ENCODE results near the gene MAS1.

DNA sequence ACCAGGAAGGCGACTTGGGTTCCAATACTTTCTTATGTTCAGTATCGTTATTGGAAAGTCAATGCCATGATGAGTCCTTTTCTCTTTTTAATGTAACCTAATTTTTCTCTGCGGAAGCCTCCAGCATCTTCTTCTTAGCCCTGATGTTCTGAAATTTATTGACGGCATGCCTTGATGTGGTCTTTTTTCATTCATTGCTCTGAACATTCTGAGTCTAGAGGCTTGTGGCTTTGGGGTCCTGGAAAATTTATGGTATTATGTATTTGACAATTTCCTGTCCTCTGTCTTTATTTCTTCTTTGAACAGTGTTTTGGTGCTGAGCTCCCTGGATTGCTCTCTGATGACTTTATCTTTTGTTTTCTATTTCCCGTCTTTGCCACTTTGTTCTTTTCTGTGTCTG is 28.7 kb upstream of the MAS1 start:
- TF ChIP-seq, protein P1, sequence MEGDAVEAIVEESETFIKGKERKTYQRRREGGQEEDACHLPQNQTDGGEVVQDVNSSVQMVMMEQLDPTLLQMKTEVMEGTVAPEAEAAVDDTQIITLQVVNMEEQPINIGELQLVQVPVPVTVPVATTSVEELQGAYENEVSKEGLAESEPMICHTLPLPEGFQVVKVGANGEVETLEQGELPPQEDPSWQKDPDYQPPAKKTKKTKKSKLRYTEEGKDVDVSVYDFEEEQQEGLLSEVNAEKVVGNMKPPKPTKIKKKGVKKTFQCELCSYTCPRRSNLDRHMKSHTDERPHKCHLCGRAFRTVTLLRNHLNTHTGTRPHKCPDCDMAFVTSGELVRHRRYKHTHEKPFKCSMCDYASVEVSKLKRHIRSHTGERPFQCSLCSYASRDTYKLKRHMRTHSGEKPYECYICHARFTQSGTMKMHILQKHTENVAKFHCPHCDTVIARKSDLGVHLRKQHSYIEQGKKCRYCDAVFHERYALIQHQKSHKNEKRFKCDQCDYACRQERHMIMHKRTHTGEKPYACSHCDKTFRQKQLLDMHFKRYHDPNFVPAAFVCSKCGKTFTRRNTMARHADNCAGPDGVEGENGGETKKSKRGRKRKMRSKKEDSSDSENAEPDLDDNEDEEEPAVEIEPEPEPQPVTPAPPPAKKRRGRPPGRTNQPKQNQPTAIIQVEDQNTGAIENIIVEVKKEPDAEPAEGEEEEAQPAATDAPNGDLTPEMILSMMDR (IDR thresholded peaks at IDR 0.05), result no peak
- TF ChIP-seq, protein P2, sequence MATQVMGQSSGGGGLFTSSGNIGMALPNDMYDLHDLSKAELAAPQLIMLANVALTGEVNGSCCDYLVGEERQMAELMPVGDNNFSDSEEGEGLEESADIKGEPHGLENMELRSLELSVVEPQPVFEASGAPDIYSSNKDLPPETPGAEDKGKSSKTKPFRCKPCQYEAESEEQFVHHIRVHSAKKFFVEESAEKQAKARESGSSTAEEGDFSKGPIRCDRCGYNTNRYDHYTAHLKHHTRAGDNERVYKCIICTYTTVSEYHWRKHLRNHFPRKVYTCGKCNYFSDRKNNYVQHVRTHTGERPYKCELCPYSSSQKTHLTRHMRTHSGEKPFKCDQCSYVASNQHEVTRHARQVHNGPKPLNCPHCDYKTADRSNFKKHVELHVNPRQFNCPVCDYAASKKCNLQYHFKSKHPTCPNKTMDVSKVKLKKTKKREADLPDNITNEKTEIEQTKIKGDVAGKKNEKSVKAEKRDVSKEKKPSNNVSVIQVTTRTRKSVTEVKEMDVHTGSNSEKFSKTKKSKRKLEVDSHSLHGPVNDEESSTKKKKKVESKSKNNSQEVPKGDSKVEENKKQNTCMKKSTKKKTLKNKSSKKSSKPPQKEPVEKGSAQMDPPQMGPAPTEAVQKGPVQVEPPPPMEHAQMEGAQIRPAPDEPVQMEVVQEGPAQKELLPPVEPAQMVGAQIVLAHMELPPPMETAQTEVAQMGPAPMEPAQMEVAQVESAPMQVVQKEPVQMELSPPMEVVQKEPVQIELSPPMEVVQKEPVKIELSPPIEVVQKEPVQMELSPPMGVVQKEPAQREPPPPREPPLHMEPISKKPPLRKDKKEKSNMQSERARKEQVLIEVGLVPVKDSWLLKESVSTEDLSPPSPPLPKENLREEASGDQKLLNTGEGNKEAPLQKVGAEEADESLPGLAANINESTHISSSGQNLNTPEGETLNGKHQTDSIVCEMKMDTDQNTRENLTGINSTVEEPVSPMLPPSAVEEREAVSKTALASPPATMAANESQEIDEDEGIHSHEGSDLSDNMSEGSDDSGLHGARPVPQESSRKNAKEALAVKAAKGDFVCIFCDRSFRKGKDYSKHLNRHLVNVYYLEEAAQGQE (IDR thresholded peaks at IDR 0.05; ENCODE audit: insufficient read depth in 1 of 2, low read depth in 2 of 2, low read length in 1 of 2), result no peak
- TF ChIP-seq POLR2AphosphoS5 (IDR thresholded peaks at IDR 0.05; ENCODE audit: low read depth, low read length), result no peak
- no peak for TF ChIP-seq TCF7L2 (IDR thresholded peaks at IDR 0.05; ENCODE audit: low read depth, low read length)
- TF ChIP-seq SIN3A (IDR thresholded peaks at IDR 0.05; ENCODE audit: borderline replicate concordance, insufficient read depth, low read depth, low read length), result no peak
